ENCODE measurements around the gene CFD. TPM values are rescaled to one million over a fixed set of nuclear protein-coding genes. Genes with fewer than 3 reads are reported as not detected.

The CFD gene
- total RNA-seq, 2 experiments from 2014 or later = 2.3 to 2.9 TPM

DNA sequence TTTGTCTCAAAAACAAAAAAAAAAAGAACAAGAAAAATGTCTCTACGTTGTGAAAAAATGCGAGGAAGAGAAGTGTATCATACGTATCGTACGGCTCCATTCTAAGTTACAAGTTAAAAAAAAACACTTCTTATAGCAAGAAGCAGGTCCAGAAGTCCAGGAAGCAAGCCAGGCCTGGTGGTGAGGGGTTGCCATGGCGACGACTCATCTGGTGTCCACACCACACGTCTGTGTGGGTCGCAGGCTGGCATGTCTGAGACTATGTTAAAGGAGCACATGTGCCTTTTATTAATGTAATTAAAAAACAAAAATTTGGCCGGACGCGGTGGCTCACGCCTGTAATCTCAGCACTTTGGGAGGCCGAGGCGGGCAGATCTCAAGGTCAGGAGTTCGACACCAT, 27.6 kb downstream of the CFD start:
- Mint-ChIP-seq H3K4me1 (ENCODE audit: low read depth) (peaks cover 12% of the 10 kb centered on the region), H3K36me3 (ENCODE audit: low read depth) (peaks cover 54% of the 10 kb centered on the region), H3K9me3 (no peaks in the 10 kb centered on the region), H3K27ac (no peak overlapping the region), H3K27me3 (no peaks in the 10 kb centered on the region), H3K4me3 (no peak overlapping the region)
- TF ChIP-seq, protein P1, sequence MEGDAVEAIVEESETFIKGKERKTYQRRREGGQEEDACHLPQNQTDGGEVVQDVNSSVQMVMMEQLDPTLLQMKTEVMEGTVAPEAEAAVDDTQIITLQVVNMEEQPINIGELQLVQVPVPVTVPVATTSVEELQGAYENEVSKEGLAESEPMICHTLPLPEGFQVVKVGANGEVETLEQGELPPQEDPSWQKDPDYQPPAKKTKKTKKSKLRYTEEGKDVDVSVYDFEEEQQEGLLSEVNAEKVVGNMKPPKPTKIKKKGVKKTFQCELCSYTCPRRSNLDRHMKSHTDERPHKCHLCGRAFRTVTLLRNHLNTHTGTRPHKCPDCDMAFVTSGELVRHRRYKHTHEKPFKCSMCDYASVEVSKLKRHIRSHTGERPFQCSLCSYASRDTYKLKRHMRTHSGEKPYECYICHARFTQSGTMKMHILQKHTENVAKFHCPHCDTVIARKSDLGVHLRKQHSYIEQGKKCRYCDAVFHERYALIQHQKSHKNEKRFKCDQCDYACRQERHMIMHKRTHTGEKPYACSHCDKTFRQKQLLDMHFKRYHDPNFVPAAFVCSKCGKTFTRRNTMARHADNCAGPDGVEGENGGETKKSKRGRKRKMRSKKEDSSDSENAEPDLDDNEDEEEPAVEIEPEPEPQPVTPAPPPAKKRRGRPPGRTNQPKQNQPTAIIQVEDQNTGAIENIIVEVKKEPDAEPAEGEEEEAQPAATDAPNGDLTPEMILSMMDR (IDR thresholded peaks at IDR 0.05) = no peak
- no peak for DNase-seq
- ChIA-PET CTCF (no interaction called here), POLR2A (interaction anchor here (1.7 kb wide), 1 partner anchor 23 kb away, joined by 4 read pairs; no protein-coding TSS in a partner anchor)
- Histone ChIP-seq H3K9me3 (ENCODE audit: control insufficient read depth in 1 of 2, insufficient read depth in 1 of 2, low read length in 2 of 2) (no peaks in the 10 kb centered on the region), H3K4me3 (ENCODE audit: low read length) (no peak overlapping the region), H3K27me3 (ENCODE audit: control insufficient read depth in 1 of 2, insufficient read depth in 2 of 2, low read length in 2 of 2) (no peaks in the 10 kb centered on the region), H3K4me1 (ENCODE audit: insufficient read depth, low read length) (peaks cover 15% of the 10 kb centered on the region), H3K27ac (ENCODE audit: low read depth in 1 of 2, low read length in 2 of 2) (no peak overlapping the region), H3K36me3 (ENCODE audit: insufficient read depth, low read length) (peaks cover 64% of the 10 kb centered on the region)
- ATAC-seq (ENCODE audit: poor library complexity) = no peak
- intact Hi-C loops (cut with DNase I, micrococcal nuclease) = no loop called here

DNA sequence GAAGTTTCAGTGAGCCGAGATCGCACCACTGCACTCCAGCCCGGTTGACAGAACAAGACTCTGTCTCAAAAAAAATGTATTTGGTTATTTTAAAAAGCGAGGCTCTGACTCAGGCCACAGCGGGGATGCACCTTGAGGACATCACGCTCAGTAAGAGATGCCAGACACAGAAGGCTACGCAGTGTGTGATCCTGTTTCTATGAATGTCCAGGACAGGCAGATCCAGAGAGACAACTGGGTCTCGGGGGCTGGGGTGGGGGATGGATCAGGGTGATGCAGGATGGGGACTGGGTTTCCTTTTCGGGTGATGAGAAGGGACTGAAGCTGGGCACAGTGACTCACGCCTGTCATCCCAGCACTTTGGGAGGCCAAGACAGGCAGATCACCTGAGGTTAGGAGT, 28.1 kb downstream of the CFD start:
- intact Hi-C loops (cut with DNase I, micrococcal nuclease) = no loop called here
- no peak overlapping the region for H3K4me3 ChIP-seq (ENCODE audit: low read length)
- no peaks in the 10 kb centered on the region for H3K9me3 ChIP-seq (ENCODE audit: control insufficient read depth in 1 of 2, insufficient read depth in 1 of 2, low read length in 2 of 2)
- CTCF ChIA-PET = no interaction called here
- TF ChIP-seq, protein P1 (IDR thresholded peaks at IDR 0.05) = no peak
- ATAC-seq (ENCODE audit: poor library complexity) (no peak), DNase-seq (no peak)
- Mint-ChIP-seq H3K9me3 (no peaks in the 10 kb centered on the region), H3K4me1 (ENCODE audit: low read depth) (peaks cover 12% of the 10 kb centered on the region), H3K4me3 (peak overlapping the region; percentile 42), H3K27ac (peak overlapping the region; percentile 82), H3K36me3 (ENCODE audit: low read depth) (peaks cover 49% of the 10 kb centered on the region), H3K27me3 (no peaks in the 10 kb centered on the region)
- H3K27me3 ChIP-seq (ENCODE audit: control insufficient read depth in 1 of 2, insufficient read depth in 2 of 2, low read length in 2 of 2) = no peaks in the 10 kb centered on the region
- POLR2A ChIA-PET = interaction anchor here (0.7 to 1.7 kb wide), 4 partner anchors 10 to 23 kb away, joined by 3 to 4 read pairs (median 3); no protein-coding TSS in a partner anchor
- no peak overlapping the region for H3K27ac ChIP-seq (ENCODE audit: low read depth in 1 of 2, low read length in 2 of 2)
- H3K4me1 ChIP-seq (ENCODE audit: insufficient read depth, low read length) = peaks cover 20% of the 10 kb centered on the region
- peaks cover 59% of the 10 kb centered on the region for H3K36me3 ChIP-seq (ENCODE audit: insufficient read depth, low read length)

DNA sequence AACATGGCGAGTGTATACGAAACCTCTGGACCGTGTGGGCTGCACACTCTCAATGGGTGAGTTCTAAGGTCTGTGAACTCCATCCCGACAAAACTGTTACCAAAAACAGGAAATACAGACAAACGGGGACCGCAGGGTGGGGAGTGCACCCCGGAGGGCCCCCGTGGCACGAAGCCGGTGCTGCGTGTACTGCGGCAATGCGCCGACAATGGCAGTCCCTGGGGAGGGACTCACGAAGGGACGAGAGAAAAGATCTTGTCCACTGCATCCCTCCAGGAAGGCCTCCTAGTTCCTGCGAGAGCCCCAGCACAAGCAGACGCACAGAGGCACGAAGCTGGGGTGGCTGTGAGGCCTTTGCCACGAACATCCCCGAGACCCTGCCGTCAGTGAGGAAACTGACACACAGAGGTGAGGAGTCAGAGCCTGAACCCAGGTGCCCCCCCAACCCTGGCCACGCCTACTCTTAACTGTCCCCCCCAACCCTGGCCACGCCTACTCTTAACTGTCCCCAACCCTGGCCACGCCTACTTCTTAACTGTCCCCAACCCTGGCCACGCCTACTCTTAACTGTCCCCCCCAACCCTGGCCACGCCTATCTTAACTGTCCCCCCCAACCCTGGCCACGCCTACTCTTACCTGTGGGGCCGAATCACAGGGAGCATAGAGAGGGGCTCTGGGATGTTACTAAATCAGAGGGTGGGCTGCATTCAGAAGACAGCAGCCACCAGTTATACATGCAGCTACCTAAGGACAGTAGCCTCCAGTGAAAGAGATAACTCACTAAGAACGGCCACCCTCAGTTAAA, 29.3 kb downstream of the CFD start:
- ChIA-PET POLR2A (interaction anchor here (0.7 to 1.7 kb wide), 4 partner anchors 8 to 25 kb away, joined by 3 to 4 read pairs (median 3); no protein-coding TSS in a partner anchor), CTCF (no interaction called here)
- peak overlapping the region in 1 of 2 donors; percentile 7 for H3K27ac ChIP-seq (ENCODE audit: low read depth in 1 of 2, low read length in 2 of 2)
- Mint-ChIP-seq H3K27ac (peak overlapping the region; percentile 82), H3K4me3 (peak overlapping the region; percentile 72), H3K36me3 (ENCODE audit: low read depth) (peaks cover 48% of the 10 kb centered on the region), H3K4me1 (ENCODE audit: low read depth) (peaks cover 21% of the 10 kb centered on the region), H3K27me3 (peaks cover 3% of the 10 kb centered on the region), H3K9me3 (no peaks in the 10 kb centered on the region)
- peaks cover 51% of the 10 kb centered on the region for H3K36me3 ChIP-seq (ENCODE audit: insufficient read depth, low read length)
- H3K9me3 ChIP-seq (ENCODE audit: control insufficient read depth in 1 of 2, insufficient read depth in 1 of 2, low read length in 2 of 2) = no peaks in the 10 kb centered on the region
- TF ChIP-seq, protein P1 (IDR thresholded peaks at IDR 0.05) = no peak
- DNase-seq (peak in 12 of 14 experiments; percentile 20 to 71 (median 49)), ATAC-seq (ENCODE audit: poor library complexity) (peak; percentile 28)
- peak overlapping the region; percentile 33 for H3K4me3 ChIP-seq (ENCODE audit: low read length)
- peaks cover 24% of the 10 kb centered on the region for H3K4me1 ChIP-seq (ENCODE audit: insufficient read depth, low read length)
- intact Hi-C loops (cut with DNase I, micrococcal nuclease) = no loop called here
- no peaks in the 10 kb centered on the region for H3K27me3 ChIP-seq (ENCODE audit: control insufficient read depth in 1 of 2, insufficient read depth in 2 of 2, low read length in 2 of 2)
